Astrocyte (in vitro differentiated cells and primary cell): ENCODE data around the gene PPP1R37. TPM values are rescaled to one million over a fixed set of nuclear protein-coding genes. Genes with fewer than 3 reads are reported as not detected.

ENCODE experiments used
- DNase-seq: peaks from one replicate; pipeline ENCODE4 v3.0.0-alpha.2; 2010; ENCODE audit warnings: low read depth
- FAIRE-seq: peaks from 2 replicates; lab custom pipeline; 2011; peaks lifted over from hg19 to GRCh38; lab: Jason Lieb, UNC
- H2AFZ ChIP-seq: 2 replicates; pipeline ENCODE4 v1.6.0; 2012; ENCODE audit warnings: low read depth, low read length, inconsistent platforms
- H3K27ac ChIP-seq: 2 replicates; pipeline ENCODE4 v1.5.1; 2011; ENCODE audit warnings: low read depth, low read length, inconsistent platforms
- H3K27me3 ChIP-seq: 2 replicates; pipeline ENCODE4 v1.6.0; 2011; ENCODE audit warnings: low read length, inconsistent platforms; ENCODE audit not compliant: insufficient read depth
- H3K36me3 ChIP-seq: 2 replicates; pipeline ENCODE4 v1.5.1; 2011; ENCODE audit warnings: low read length, inconsistent platforms; ENCODE audit not compliant: insufficient read depth
- H3K4me1 ChIP-seq: 2 replicates; pipeline ENCODE4 v1.5.1; 2011; ENCODE audit warnings: low read length, inconsistent platforms; ENCODE audit not compliant: insufficient read depth
- H3K4me2 ChIP-seq: 2 replicates; pipeline ENCODE4 v1.6.0; 2012; ENCODE audit warnings: low read length, inconsistent platforms
- H3K4me3 ChIP-seq: 2 replicates; pipeline ENCODE4 v1.5.1; 2011; ENCODE audit warnings: low read depth, mild to moderate bottlenecking, low read length, inconsistent platforms; ENCODE audit not compliant: insufficient read depth
- H3K79me2 ChIP-seq: 2 replicates; pipeline ENCODE4 v1.6.0; 2012; ENCODE audit warnings: mild to moderate bottlenecking, low read length, inconsistent platforms; ENCODE audit not compliant: insufficient read depth
- H3K9ac ChIP-seq: 2 replicates; pipeline ENCODE4 v1.6.0; 2012; ENCODE audit warnings: mild to moderate bottlenecking, low read length, inconsistent platforms
- H3K9me3 ChIP-seq: 2 replicates; pipeline ENCODE4 v1.5.1; 2012; ENCODE audit warnings: low read depth, mild to moderate bottlenecking, low read length, inconsistent platforms; ENCODE audit not compliant: insufficient read depth
- H4K20me1 ChIP-seq: 2 replicates; pipeline ENCODE4 v1.6.0; 2012; ENCODE audit warnings: low read length, inconsistent platforms; ENCODE audit not compliant: insufficient read depth
- H3K27ac Mint-ChIP-seq: one replicate; pipeline ENCODE4 v1.8.0; 2021; ENCODE audit warnings: mild to moderate bottlenecking, mixed read lengths; ENCODE audit not compliant: unreplicated experiment
- H3K27me3 Mint-ChIP-seq: one replicate; pipeline ENCODE4 v1.8.0; 2021; ENCODE audit warnings: low read depth, mixed read lengths; ENCODE audit not compliant: unreplicated experiment
- H3K36me3 Mint-ChIP-seq: one replicate; pipeline ENCODE4 v1.8.0; 2021; ENCODE audit warnings: low read depth, mixed read lengths; ENCODE audit not compliant: unreplicated experiment
- H3K4me1 Mint-ChIP-seq: one replicate; pipeline ENCODE4 v1.8.0; 2021; ENCODE audit warnings: low read depth, mixed read lengths; ENCODE audit not compliant: unreplicated experiment
- H3K4me3 Mint-ChIP-seq: one replicate; pipeline ENCODE4 v1.8.0; 2021; ENCODE audit warnings: mild to moderate bottlenecking, moderate library complexity, mixed read lengths; ENCODE audit not compliant: unreplicated experiment
- H3K9me3 Mint-ChIP-seq: one replicate; pipeline ENCODE4 v1.8.0; 2021; ENCODE audit warnings: mild to moderate bottlenecking, mixed read lengths; ENCODE audit not compliant: unreplicated experiment
- CTCF ChIP-seq: IDR thresholded peaks from 2 replicates; pipeline ENCODE4 v1.5.1; 2011; ENCODE audit warnings: low read depth, mild to moderate bottlenecking, inconsistent platforms, low read length, moderate library complexity; ENCODE audit not compliant: insufficient read depth
- EZH2 ChIP-seq: IDR thresholded peaks from 2 replicates; pipeline ENCODE4 v1.6.1; 2012; ENCODE audit warnings: mild to moderate bottlenecking, low read length, inconsistent platforms; ENCODE audit not compliant: insufficient read depth
- total RNA-seq: library from RNA; stranded (reverse); gene quantifications from 2 replicates; pipeline ENCODE4 v1.2.1, GENCODE V29; 2021

Gene PPP1R37
- total RNA-seq, 1 donor from 2014 or later, result 29.1 TPM

GRCh38 chr19:45144431-45145269 is 51.7 kb downstream of the PPP1R37 start:
- H3K4me2 ChIP-seq, result no peak overlapping the region
- H3K27ac Mint-ChIP-seq, result no peak overlapping the region
- no peak overlapping the region for H3K27ac ChIP-seq
- no peaks in the 10 kb centered on the region for H3K9me3 ChIP-seq
- H3K9ac ChIP-seq, result no peak overlapping the region
- DNase-seq, result no peak
- H3K4me1 Mint-ChIP-seq, result peaks cover 2% of the 10 kb centered on the region
- H3K36me3 ChIP-seq, result peaks cover 3% of the 10 kb centered on the region
- H3K79me2 ChIP-seq, result no peaks in the 10 kb centered on the region
- H3K36me3 Mint-ChIP-seq, result peaks cover 16% of the 10 kb centered on the region
- H4K20me1 ChIP-seq, result peaks cover 17% of the 10 kb centered on the region
- no peak for FAIRE-seq
- H3K27me3 Mint-ChIP-seq, result no peaks in the 10 kb centered on the region
- H3K9me3 Mint-ChIP-seq, result peaks cover 2% of the 10 kb centered on the region
- no peak overlapping the region for H3K4me3 ChIP-seq
- H3K4me1 ChIP-seq, result no peaks in the 10 kb centered on the region
- no peak overlapping the region for H2AFZ ChIP-seq
- TF ChIP-seq CTCF, result no peak
- TF ChIP-seq EZH2, result no peak
- H3K4me3 Mint-ChIP-seq, result no peak overlapping the region
- no peaks in the 10 kb centered on the region for H3K27me3 ChIP-seq

GRCh38 chr19:45145270-45146189 is 52.6 kb downstream of the PPP1R37 start:
- Histone ChIP-seq H3K27me3 (no peaks in the 10 kb centered on the region), H3K4me3 (no peak overlapping the region), H4K20me1 (peaks cover 16% of the 10 kb centered on the region), H3K4me1 (no peaks in the 10 kb centered on the region), H3K79me2 (no peaks in the 10 kb centered on the region), H2AFZ (no peak overlapping the region), H3K9me3 (no peaks in the 10 kb centered on the region), H3K9ac (no peak overlapping the region), H3K4me2 (no peak overlapping the region), H3K27ac (no peak overlapping the region), H3K36me3 (peaks cover 3% of the 10 kb centered on the region)
- FAIRE-seq, result no peak
- no peak for TF ChIP-seq CTCF
- no peak for TF ChIP-seq EZH2
- H3K27me3 Mint-ChIP-seq, result no peaks in the 10 kb centered on the region
- H3K36me3 Mint-ChIP-seq, result peaks cover 24% of the 10 kb centered on the region
- H3K27ac Mint-ChIP-seq, result no peak overlapping the region
- no peak for DNase-seq
- no peak overlapping the region for H3K4me3 Mint-ChIP-seq
- H3K4me1 Mint-ChIP-seq, result peaks cover 2% of the 10 kb centered on the region
- peaks cover 2% of the 10 kb centered on the region for H3K9me3 Mint-ChIP-seq
